ENCODE data around the gene NEU1. TPM values are rescaled to one million over a fixed set of nuclear protein-coding genes. Genes with fewer than 3 reads are reported as not detected.

The NEU1 gene
- total RNA-seq, 1 experiment from 2014 or later = 36.2 TPM

- no peaks in the 10 kb centered on the region; the same call in 1 of the 2 replicates for H3K27me3 Mint-ChIP-seq (ENCODE audit: low read depth)
- Histone ChIP-seq H3K9ac (ENCODE audit: extremely low read depth, insufficient read length, low read length) (no peak overlapping the region), H2BK12ac (ENCODE audit: insufficient read length, low read depth, low read length) (no peak overlapping the region), H3K23me2 (ENCODE audit: insufficient read length, low read depth, low read length, poor library complexity, severe bottlenecking) (no peaks in the 10 kb centered on the region), H3K23ac (ENCODE audit: insufficient read length, low read depth, low read length) (no peak overlapping the region), H3T11ph (ENCODE audit: low read length) (no peak overlapping the region), H4K8ac (replicated peaks; ENCODE audit: insufficient read length, low read depth, low read length) (no peak overlapping the region), H2BK20ac (ENCODE audit: low read depth, low read length, poor library complexity, severe bottlenecking) (no peak overlapping the region), H3K14ac (ENCODE audit: insufficient read depth, low read length) (no peak overlapping the region), H3K79me1 (ENCODE audit: insufficient read depth, low read depth, low read length, poor library complexity, severe bottlenecking) (no peaks in the 10 kb centered on the region), H3K56ac (ENCODE audit: insufficient read length, low read depth, low read length) (no peak overlapping the region), H3K27ac (ENCODE audit: insufficient read length, low read depth, low read length) (no peak overlapping the region), H3K27me3 (ENCODE audit: insufficient read depth, low read length) (no peaks in the 10 kb centered on the region), H2AK5ac (ENCODE audit: insufficient read length, low read length) (no peak overlapping the region), H3K18ac (ENCODE audit: insufficient read length, low read depth, low read length) (no peak overlapping the region), H4K20me1 (ENCODE audit: control insufficient read depth, insufficient read depth, insufficient read length) (no peaks in the 10 kb centered on the region), H3K4me1 (ENCODE audit: insufficient read depth, low read length) (no peaks in the 10 kb centered on the region; the same call in 1 of the 2 replicates), H4K91ac (ENCODE audit: insufficient read length, low read depth, low read length) (no peak overlapping the region), H2BK120ac (ENCODE audit: low read depth, low read length, poor library complexity, severe bottlenecking) (no peak overlapping the region), H3K4me2 (ENCODE audit: insufficient read depth, insufficient read length, low read length) (no peak overlapping the region), H3K4ac (ENCODE audit: low read depth, low read length) (no peak overlapping the region), H2AFZ (ENCODE audit: low read length) (no peak overlapping the region), H2BK5ac (ENCODE audit: insufficient read length, low read length) (no peak overlapping the region), H2BK15ac (ENCODE audit: low read depth, low read length) (no peak overlapping the region), H4K5ac (ENCODE audit: insufficient read length, low read depth, low read length) (no peak overlapping the region), H3K79me2 (ENCODE audit: insufficient read depth, low read length) (no peaks in the 10 kb centered on the region), H3K9me3 (ENCODE audit: control insufficient read depth, low read depth, low read length) (no peaks in the 10 kb centered on the region)
- no peaks in the 10 kb centered on the region for H3K9me3 Mint-ChIP-seq
- peaks cover 4 to 32% of the 10 kb centered on the region in 2 experiments for H3K4me1 Mint-ChIP-seq
- DNase-seq = no peak
- TF ChIP-seq, protein P1, sequence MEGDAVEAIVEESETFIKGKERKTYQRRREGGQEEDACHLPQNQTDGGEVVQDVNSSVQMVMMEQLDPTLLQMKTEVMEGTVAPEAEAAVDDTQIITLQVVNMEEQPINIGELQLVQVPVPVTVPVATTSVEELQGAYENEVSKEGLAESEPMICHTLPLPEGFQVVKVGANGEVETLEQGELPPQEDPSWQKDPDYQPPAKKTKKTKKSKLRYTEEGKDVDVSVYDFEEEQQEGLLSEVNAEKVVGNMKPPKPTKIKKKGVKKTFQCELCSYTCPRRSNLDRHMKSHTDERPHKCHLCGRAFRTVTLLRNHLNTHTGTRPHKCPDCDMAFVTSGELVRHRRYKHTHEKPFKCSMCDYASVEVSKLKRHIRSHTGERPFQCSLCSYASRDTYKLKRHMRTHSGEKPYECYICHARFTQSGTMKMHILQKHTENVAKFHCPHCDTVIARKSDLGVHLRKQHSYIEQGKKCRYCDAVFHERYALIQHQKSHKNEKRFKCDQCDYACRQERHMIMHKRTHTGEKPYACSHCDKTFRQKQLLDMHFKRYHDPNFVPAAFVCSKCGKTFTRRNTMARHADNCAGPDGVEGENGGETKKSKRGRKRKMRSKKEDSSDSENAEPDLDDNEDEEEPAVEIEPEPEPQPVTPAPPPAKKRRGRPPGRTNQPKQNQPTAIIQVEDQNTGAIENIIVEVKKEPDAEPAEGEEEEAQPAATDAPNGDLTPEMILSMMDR (conservative IDR thresholded peaks at IDR 0.05) = no peak
- no CpG with 5 or more reads among the region's 7 CpGs for WGBS (ENCODE audit: extremely low coverage, insufficient read length, low lambda C conversion rate)
- peaks cover 14 to 20% (median 17%) of the 10 kb centered on the region in 3 experiments; a peak in 6 of 7 replicates for H3K36me3 Mint-ChIP-seq (ENCODE audit: insufficient read depth in 1 of 3, low read depth in 3 of 3)
- no peak overlapping the region for H3K4me3 Mint-ChIP-seq
- H3K27ac Mint-ChIP-seq = no peak overlapping the region
These were observed 13.7 kb upstream of the NEU1 start for GRCh38 chr6:31876357-31876756.
